RKO (cell line): ENCODE data around the gene LILRB1.
A peak's percentile ranks its signal among the peaks of the same experiment; 100 is the strongest.
"Not testable (repeated sequence)": the region's sequence is repeated elsewhere in the genome, so short reads cannot be mapped to it uniquely, and the experiment has no call there.

Source experiments
- DNase-seq: peaks from one replicate; pipeline ENCODE4 v3.0.0-alpha.2; 2016; ENCODE audit warnings: low spot score

The LILRB1 gene

DNA sequence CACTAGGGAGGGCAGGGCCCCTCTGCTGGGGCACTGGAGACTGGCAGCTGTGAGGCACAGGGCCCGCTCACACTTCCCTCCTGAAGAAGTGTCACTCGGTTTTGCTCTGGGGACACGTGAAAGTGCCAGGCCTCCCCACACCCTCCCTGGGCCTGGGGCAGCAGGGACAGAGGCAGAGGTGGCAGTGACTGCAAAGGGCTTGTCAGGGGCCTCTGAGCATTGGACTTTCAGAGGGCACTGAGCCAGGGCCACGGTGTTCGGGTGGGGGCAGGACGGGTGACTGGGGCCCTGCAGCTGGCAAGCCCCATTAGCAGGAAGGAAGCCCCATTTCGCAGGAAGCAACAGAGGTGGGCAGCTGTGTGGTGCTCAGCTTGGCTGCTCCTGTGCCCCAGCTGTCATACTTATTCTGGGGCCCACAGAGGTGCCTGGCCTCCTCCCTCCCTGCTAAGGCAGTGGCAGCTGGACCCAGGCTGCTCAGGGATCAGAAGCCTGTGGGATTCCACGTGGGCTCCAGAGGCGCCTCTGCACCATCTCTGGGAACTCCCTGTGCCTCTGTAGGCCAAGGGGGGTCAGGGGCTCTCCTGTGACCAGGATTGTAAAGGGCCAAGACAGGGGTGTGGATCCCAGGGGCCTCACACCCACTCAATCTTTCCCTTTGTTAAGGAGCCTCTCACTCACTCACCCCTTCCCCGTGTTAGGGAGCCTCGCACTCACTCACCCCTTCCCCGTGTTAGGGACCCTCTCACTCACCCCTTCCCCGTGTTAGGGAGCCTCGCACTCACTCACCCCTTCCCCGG, 5.2 kb upstream of the LILRB1 start:
- DNase-seq = not testable (repeated sequence)

DNA sequence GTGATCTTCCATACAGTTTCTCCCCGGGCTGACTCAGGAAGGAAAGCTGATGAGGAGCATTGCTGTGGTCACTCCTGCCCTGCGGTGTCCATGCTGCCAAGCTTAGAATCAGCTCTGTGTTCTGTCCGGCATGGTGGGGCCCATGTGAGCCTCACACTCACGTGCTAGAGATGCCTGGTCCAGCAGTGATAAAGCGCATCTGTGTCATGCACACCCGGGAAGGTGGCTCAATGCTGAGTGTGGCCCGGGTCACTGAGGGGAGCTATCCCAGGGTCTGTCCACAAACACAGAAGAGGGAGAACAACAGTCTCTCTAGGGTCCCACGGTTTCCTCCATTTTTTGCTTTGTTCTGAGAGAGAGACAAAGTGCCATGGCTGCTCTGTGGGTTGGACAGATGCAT, 3.5 kb upstream of the LILRB1 start:
- DNase-seq = no peak

DNA sequence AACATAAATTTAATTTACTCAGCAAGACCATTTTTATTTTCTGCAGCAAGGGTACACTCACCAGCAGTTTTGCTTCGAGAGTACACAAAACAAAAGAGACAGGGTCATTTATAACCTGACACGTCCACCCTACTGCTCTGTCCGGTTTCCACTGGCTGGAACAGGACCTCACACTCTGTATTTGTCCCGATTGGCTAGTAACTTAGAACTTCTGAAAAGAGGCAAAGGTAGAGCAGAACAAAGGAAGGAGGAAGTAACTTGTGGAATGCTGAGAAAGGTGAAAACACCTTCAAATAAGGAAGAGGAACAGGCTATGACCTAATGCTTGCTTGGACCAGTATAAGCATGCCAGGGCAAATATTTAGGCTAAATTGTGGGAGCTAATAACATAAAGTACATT, 2.4 kb upstream of the LILRB1 start:
- not testable (repeated sequence) for DNase-seq

DNA sequence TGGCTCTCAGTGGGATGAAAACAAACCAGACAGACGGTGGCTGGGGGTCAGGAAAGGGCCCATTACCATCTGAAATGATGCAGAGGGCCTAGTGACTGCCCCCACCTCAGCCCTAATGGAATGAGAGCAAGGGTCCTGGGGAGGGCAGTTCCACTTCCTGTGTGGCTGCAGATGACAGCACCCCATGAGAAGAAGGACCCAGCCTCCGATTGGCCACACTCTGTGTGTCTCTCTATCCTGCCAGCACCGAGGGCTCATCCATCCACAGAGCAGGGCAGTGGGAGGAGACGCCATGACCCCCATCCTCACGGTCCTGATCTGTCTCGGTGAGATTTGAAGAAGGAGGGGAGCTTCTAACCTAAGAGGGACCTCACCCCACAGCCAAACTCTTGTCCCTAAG, 498 bp downstream of the LILRB1 start:
- DNase-seq = no peak

DNA sequence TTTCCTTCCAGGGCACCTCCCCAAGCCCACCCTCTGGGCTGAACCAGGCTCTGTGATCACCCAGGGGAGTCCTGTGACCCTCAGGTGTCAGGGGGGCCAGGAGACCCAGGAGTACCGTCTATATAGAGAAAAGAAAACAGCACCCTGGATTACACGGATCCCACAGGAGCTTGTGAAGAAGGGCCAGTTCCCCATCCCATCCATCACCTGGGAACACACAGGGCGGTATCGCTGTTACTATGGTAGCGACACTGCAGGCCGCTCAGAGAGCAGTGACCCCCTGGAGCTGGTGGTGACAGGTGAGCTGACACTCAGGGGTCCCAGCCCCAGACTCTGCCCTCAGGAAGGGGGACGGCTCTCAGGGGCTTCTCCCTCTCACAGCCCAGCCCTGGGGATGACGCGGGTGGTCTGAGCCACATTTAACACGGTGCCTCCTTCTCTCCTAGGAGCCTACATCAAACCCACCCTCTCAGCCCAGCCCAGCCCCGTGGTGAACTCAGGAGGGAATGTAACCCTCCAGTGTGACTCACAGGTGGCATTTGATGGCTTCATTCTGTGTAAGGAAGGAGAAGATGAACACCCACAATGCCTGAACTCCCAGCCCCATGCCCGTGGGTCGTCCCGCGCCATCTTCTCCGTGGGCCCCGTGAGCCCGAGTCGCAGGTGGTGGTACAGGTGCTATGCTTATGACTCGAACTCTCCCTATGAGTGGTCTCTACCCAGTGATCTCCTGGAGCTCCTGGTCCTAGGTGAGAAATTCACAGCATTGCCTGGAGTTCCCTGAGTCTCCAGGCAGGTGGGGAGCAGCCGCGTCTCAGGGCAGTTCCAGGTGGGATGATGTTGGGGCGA, 1.4 kb downstream of the LILRB1 start:
- DNase-seq = not testable (repeated sequence)

DNA sequence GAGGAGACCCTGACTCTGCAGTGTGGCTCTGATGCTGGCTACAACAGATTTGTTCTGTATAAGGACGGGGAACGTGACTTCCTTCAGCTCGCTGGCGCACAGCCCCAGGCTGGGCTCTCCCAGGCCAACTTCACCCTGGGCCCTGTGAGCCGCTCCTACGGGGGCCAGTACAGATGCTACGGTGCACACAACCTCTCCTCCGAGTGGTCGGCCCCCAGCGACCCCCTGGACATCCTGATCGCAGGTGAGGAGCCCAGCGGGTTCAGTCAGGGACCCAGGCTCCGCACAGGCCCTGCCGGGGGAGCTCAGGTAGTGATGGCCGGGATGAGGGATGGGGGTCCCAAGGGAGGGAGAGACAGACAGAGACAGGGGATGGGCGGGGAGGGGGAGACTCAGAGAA, 2.2 kb downstream of the LILRB1 start:
- not testable (repeated sequence) for DNase-seq

DNA sequence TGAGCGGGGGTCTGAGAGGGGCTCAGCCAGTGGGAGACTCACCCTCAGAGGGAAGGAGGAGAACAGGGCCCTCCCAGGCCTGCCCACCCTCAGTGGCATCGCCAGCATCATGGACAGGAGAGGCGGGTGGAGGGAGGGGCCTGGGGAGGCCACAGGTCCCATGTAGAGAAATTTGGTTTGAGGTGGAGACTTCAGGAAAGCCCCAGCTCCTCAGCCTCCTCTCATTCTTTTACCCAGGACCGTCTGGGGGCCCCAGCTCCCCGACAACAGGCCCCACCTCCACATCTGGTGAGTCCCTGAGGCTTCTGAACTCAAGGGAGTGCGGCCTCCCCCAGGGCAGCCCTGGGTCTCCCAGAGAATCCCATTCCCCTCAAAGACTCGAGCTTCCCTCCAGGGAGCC, 3.1 kb downstream of the LILRB1 start:
- no peak for DNase-seq

DNA sequence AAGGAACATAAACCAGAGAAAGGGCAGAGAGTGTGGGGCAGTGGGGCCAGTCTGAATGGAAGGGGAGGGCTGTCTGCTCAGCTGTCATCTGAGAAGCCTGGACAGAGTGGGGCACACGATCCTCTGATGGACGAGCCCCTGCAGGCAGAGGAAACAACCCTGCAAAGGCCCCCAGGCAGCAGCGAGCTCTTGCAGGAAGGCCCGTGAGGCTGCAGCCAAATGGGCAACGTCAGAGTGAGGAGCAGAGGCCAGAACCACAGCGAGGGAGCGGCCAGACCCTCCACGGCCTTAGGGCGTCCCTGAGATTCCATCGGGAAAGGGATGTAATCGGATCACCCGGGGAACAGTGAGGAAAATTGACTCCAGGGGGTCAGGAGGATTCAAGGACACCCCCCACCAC, 5.8 kb downstream of the LILRB1 start:
- not testable (repeated sequence) for DNase-seq

DNA sequence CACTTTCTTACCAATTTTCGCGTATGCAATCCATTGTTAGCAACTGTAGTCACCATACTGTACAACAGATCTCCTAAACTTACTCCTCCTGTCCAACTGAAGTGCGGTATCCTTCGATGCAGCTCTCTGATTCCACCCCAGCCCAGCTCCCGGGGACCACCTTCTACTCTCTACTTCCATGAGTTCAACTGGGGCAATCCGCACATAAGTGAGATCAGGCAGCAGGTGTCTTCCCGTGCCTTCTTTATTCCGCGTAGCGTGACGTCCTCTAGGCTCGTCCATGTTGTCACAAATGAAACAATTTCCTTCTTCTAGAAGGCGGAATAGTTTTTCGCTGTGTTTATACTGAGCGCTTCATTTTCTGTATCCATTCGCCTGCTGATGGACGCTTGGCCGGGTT, 8.4 kb downstream of the LILRB1 start:
- DNase-seq = no peak

DNA sequence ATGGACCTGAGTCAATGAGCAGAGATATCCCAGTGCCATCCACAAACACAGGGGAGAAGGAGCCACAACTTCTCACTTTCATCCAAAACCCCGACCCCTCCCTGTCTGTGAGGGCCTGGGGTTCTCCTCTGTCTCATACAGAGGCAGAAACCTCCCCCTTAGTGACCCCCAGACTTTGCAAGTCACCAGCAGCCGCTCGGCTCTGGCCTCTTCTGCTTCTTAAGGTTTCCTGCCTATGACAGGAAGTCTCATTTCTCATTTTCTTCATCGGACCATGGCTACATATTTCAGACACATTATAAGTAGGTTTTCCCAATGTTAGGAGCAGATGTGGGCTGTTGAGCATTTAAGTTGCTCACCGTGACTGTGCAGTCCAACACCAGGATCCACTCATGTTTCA, 12.7 kb downstream of the LILRB1 start:
- DNase-seq = not testable (repeated sequence)

DNA sequence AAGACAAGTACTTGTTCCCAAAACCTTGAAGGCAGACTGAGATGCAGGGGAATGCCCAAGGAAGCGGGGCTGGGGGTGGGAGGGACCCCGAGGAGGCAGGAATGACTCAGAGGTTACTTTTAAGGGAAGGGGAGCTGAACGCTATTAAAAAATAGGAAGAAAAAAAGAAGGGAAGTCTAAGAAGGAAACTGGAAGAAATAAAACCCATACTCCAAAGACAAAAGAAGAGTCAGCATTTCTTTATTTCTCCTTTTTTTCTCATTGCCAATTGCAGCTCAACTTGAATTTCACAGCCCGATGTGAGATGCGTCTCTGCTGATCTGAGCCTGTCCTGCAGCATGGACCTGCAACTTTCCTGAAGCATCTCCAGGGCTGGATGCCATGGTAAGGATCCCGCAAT, 13.3 kb downstream of the LILRB1 start:
- not testable (repeated sequence) for DNase-seq

DNA sequence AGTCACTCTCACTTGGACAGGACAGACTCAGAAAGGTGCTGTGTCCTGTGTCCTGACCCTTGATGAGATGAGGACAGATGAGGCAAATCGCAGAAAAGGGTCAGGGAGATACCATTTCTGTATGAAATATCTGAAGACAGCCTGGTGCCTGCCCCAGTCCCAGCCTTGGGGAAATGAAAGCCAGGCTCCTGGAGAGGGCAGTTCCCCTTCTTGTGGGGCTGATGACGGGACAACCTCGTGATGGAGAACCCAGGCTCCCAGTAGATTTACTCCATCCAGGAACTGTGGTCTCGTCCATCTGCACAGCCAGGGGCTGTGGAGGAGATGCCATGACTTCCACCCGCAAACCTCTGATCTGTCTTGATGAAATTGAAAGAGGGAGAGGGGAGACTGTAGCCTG, 13.8 kb downstream of the LILRB1 start:
- no peak for DNase-seq

DNA sequence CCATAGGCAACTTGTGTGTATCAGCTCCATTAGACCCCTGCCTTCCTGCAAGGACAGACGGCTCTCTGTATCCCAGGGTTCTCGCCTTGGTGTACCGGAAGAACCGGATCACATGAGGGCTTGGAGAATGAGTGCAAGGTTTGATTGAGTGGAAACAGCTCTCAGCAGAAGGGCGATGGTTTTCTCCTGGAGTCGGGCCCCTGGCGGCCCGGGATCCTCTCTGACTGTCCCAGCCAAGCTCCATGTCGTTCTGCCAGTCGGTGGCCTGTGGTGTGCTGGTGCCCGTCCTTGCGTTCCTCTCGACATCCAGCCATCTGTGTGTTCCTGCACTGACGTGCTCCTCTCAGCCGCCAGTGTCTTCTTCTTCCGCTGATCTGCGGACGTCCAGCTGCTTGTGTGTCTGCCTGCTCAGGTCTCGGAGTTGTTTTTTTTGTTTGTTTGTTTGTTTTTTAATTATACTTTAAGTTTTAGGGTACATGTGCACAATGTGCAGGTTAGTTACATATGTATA, 16.1 kb downstream of the LILRB1 start:
- no peak for DNase-seq

DNA sequence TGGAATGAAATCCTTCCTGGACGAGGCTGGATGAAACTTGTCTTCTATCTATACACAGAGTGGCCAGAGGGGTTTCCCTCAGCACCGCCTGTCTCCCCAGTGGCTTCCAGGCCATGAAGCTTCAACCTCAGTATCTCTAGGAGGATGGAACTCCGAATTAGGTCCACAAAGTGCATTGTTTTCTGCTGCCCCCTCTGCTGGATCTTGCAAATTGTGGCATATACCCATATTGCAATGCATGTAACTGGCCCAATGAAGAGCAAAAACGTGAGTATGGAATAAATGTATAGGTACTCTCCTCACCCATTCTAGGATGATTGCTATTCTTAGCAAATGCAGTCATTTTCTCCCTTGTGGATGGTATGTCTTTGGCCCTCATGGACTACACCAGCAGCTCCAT, 17.8 kb downstream of the LILRB1 start:
- DNase-seq = no peak

DNA sequence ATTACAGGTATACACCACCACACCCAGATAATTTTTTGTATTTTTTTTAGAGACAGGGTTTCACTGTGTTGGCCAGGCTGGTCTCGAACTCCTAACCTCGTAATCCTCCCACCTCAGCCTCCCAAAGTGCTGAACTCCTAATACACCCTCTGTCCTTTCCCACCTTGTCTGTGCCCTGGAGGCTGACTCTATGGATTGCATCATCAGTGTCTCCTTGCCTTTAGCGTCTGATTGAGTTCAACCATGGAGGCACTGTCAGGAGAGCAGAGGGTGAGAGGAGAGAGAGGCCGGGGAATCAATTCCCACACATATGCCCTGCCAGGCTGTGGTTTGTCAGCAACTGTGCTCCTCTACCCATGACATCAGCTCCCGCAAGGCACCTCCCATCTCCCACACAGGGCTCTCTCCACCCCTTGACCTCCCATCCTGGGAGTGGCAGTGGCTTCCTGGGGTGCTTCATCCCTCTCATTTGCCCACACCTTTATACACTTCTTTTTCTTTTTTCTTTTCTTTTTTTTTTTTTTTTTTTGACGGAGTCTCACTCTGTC, 19.9 kb downstream of the LILRB1 start:
- DNase-seq = no peak

DNA sequence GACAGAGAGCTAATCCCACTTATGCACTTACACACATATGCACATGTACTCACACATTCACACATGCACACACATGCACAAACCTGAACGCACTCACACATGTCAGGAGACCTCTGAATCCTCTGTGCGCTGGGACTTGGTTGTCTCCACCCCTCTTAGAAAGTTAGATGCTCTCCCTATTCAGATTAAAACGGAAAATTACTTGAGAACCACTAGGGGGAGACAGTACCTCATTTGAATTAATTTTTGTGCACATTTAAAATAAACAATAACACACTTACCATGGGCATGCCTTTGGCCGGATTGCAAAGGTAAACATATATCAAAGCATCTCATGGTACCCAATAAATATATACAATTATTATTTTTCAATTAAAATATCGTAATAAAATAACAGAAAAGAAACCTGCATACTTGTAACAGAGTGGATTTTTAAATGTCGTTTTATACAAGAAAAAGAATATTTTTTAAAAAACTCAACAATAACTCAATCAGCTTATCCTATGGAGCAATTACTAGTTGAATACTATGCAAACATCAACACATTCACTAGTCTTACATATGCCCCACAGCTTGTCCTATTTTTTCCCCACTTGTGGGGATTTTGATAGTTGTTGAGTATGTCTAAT, 23.0 kb downstream of the LILRB1 start:
- DNase-seq = peak; percentile 64

DNA sequence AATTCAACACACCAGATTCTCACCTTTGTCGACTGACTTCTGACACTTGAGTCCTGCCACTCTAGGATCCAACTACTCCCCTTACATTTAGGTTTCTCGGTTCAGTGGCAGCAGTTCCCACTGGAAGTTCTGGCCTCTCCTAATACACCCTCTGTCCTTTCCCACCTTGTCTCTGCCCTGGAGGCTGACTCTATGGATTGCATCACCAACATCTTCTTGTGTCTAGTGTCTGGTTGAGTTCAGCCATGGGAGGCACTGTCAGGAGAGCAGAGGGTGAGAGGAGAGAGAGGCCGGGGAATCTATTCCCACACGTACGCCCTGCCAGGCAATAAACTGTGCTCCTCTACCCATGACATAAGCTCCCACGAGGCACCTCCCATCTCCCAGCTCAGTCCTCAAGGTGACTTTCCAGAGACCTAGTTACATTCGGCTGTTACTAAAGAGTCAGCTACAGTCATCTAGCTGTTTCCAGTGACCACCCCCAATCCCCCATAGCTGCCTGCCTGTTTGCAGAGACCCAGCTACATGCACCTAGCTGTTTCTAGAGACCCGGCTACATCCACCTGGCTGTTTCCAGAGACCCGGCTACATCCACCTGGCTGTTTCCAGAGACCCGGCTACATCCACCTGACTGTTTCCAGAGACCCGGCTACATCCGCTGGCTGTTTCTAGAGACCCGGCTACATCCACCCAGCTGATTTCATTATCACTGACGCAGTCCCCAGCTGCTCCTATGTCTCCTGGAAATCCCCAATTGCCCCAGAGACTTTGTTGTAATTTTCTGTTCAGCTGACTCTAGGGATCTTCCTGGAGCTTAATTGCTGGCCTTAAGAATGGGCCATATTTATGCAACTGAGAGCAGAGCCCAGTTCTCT, 24.4 kb downstream of the LILRB1 start:
- no peak for DNase-seq

DNA sequence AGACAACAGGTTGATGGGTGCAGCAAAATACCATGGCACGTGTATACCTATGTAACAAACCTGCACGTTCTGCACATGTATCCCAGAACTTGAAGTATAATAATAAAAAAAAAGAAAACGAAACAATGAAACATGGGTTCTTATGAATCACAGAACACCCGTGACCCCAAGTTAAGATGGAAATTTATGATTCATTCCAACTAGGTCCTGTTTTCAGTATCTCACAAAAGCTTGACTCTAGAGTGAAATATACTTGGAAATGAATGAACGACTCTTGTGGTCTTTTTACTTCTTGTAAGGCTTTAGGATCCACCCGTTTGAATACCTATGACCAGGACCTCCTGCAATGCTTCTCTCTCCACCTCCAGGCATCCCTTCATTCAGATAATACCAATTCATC, 29.0 kb downstream of the LILRB1 start:
- DNase-seq = no peak

DNA sequence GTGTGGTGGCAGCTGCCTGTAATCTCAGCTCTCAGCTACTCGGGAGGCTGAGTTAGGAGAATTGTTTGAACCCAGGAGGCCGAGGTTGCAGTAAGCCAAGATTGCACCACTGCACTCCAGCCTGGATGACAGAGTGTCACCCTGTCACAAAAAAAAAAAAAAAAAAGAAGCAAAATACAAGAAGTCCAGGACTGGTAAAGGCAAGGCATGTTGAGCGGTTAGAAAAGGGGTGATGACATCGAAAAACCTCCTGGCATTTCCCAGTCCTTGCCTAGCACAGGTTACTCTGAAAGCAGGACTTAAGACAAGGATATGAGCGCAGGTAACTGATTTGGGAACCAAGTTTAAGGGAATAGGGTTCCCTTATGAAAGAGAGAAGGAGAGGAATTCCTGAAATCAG, 30.0 kb downstream of the LILRB1 start:
- no peak for DNase-seq

DNA sequence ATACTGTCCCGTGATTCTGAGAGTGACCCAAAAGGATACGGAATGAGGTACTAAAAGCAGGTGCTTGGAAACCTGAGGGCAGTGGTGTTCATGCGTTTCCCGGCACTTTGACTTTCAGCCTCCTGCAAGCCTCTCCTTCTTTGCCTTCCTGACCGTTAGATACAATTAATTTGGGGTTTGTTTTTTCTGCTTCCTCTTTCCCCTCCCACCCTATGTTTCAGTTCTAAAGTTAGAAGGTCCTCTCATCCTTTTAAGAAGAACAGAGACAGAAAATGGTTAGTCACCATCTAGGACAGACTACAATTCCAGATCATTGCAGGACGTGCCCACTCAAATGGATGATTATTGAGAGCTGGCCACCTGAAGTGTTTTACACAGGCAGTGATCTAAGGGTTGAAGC, 30.7 kb downstream of the LILRB1 start:
- no peak for DNase-seq

DNA sequence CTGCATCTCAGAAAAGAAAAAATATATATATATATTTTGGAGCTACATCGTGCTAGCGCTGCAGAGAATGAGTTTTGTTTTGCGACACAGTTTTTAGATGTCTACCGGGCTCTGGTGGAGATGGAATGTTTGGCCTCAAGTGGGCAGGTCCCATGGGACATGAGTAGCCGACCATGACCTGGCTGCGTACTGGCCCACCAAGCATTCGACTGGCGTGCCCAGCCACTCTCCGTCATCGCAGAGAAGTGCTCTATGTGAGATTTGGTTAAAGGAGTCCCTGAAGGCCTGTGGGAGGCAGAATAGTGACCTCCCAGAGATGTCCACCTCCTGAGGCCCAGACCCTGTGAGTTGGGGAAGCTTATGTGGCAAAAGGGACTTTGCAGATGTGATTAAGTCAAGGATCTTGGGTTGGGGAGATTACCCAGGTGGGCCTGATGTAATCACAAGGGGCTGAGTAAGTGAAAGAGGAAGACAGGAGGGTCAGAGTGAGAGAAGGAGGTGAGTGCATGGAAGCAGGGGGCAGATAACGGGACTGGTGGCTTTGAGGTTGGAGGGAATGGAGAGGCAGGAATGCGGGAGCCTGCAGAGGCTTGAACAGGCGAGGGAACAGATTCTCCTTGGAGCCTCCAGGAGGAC, 31.7 kb downstream of the LILRB1 start:
- no peak for DNase-seq
